Thoracic aorta (tissue), 2 donors: ENCODE measurements around the gene OR4K5. TPM values are rescaled to one million over a fixed set of nuclear protein-coding genes. Genes with fewer than 3 reads are reported as not detected.

Source experiments
- ATAC-seq: fragments of 150-250 bp; one replicate; pipeline ENCODE4 v1.8.0; 2017; ENCODE audit warnings: low read depth; ENCODE audit not compliant: insufficient number of reproducible peaks, low FRiP score
- DNase-seq: peaks from one replicate; pipeline ENCODE4 v3.0.0-alpha.2; 2020; ENCODE audit warnings: low spot score
- H3K27ac ChIP-seq, 2 donors: fragments of 200-600 bp; sonication (generic); 1 replicate in 1 of 2; 2 replicates in 1 of 2; pipeline ENCODE4 v1.5.1; 2016; ENCODE audit warnings: mild to moderate bottlenecking in 2 of 2, moderate library complexity in 2 of 2
- H3K27me3 ChIP-seq: fragments of 200-600 bp; sonication (generic); replicated peaks from 2 replicates; pipeline ENCODE4 v1.6.0; 2016; ENCODE audit warnings: mild to moderate bottlenecking; ENCODE audit not compliant: insufficient read depth
- H3K36me3 ChIP-seq: fragments of 200-600 bp; sonication (generic); one replicate; pipeline ENCODE4 v1.5.1; 2016
- H3K4me1 ChIP-seq, 2 donors: fragments of 200-600 bp; sonication (generic); 1 replicate in 1 of 2; 2 replicates in 1 of 2; pipeline versions ENCODE4 v1.5.1 to v1.6.0; 2016; ENCODE audit warnings: low read depth in 2 of 2, mild to moderate bottlenecking in 1 of 2; ENCODE audit not compliant: control insufficient read depth in 1 of 2
- H3K4me3 ChIP-seq: fragments of 200-600 bp; sonication (generic); 2 replicates; pipeline ENCODE4 v1.5.1; 2016; ENCODE audit warnings: mild to moderate bottlenecking
- H3K9me3 ChIP-seq: fragments of 200-600 bp; sonication (generic); 2 replicates; pipeline ENCODE4 v1.5.1; 2016
- total RNA-seq, 2 donors: library from RNA; depleted of rRNA; stranded (reverse); fragments of >200 nt; gene quantifications; one replicate each; pipeline versions ENCODE4 v1.1.0 to v1.2.3, GENCODE V29; 2016
- TF ChIP-seq, protein P1 (sequence below): fragments of 200-600 bp; sonication (generic); IDR thresholded peaks from one replicate; pipeline ENCODE4 v1.5.1; 2019; ENCODE audit warnings: antibody characterized with exemption

Gene OR4K5
- total RNA-seq, 2 donors from 2014 or later: not detected

DNA sequence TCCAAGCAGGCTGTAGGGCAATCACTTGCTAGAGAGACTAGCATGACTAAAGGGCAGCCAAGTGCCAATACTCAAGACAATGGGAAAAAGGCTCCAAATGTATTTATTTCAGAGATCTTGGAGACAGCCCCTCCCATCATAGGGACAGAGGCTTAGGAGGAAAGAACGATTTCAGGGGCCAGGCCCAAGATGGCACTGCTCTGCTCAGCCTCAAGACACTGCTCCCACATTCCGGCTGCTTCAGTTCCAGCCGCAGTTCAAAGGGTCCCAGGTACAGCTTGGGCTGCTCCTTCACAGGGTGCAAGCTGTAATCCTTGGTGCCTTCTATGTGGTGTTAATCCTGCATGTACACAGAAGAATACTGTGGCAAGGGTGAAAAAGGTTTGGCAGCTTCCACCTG, 19.4 kb upstream of the OR4K5 start:
- Histone ChIP-seq H3K4me3 (no peak overlapping the region), H3K36me3 (no peaks in the 10 kb centered on the region), H3K27ac (no peak overlapping the region), H3K27me3 (no peaks in the 10 kb centered on the region), H3K4me1 (no peaks in the 10 kb centered on the region), H3K9me3 (peaks cover 4% of the 10 kb centered on the region)
- DNase-seq (no peak), ATAC-seq (no peak)
- TF ChIP-seq, protein P1, sequence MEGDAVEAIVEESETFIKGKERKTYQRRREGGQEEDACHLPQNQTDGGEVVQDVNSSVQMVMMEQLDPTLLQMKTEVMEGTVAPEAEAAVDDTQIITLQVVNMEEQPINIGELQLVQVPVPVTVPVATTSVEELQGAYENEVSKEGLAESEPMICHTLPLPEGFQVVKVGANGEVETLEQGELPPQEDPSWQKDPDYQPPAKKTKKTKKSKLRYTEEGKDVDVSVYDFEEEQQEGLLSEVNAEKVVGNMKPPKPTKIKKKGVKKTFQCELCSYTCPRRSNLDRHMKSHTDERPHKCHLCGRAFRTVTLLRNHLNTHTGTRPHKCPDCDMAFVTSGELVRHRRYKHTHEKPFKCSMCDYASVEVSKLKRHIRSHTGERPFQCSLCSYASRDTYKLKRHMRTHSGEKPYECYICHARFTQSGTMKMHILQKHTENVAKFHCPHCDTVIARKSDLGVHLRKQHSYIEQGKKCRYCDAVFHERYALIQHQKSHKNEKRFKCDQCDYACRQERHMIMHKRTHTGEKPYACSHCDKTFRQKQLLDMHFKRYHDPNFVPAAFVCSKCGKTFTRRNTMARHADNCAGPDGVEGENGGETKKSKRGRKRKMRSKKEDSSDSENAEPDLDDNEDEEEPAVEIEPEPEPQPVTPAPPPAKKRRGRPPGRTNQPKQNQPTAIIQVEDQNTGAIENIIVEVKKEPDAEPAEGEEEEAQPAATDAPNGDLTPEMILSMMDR: no peak

DNA sequence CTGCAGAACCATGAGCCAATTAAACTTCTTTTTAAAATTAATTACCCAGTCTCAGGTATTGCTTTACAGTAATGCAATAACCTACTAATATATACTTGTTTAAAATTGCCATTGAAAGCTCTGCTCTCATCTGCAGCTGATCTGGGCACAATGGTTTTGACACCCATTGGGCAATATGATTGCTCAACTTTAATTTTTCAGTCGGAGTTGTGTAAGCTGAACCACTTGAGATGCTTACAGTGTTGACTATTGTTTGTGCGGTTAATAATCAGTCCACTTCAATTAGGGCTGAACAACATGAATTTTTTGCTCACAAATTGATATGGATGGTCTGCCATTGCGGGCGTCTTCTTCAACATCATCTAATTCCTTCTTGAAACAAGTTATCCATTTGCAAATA, 18.0 kb upstream of the OR4K5 start:
- Histone ChIP-seq H3K4me1 (no peaks in the 10 kb centered on the region), H3K4me3 (no peak overlapping the region), H3K27me3 (no peaks in the 10 kb centered on the region), H3K9me3 (no peaks in the 10 kb centered on the region), H3K27ac (no peak overlapping the region), H3K36me3 (no peaks in the 10 kb centered on the region)
- TF ChIP-seq, protein P1: no peak
- ATAC-seq (no peak), DNase-seq (no peak)

DNA sequence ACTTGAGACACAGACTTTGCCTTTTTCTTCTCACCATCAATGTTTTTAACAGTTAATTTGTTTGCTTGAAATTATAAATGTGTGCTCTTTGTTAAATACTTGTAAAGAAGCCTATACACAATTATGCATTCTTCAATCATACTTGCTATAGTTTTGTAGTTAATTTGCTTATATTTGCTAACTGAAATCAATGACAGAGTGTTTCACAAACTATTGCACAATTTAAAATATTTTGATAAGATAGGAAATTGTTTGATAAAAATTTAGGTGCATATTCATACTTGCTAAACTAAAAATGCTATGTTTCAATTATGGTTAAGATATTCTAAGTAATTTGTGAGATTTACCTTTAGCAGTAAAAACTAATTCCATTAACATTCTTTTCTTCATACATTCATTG, 13.7 kb upstream of the OR4K5 start:
- TF ChIP-seq, protein P1: no peak
- Histone ChIP-seq H3K4me1 (no peaks in the 10 kb centered on the region), H3K4me3 (no peak overlapping the region), H3K36me3 (no peaks in the 10 kb centered on the region), H3K27ac (no peak overlapping the region), H3K9me3 (no peaks in the 10 kb centered on the region), H3K27me3 (no peaks in the 10 kb centered on the region)
- ATAC-seq (no peak), DNase-seq (no peak)

DNA sequence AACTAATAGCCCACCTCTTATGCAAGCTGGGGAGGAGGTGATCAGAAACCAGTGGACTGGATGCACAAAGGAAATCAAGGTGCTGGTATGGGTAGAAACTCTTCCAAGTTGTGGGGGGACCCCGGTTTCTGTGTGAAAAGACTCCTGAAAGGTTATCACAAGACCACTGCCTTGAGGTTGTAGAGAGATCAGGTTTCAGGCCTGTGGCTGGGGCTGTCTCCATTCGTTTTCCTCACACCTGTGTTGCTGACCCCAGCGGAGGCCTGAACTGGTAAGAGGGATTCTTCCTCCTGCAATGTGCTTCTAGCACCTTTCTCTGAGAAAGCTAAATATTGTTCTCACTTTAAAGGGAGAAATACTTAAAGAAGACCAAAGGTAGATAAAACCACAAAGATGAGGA, 9.3 kb upstream of the OR4K5 start:
- Histone ChIP-seq H3K9me3 (no peaks in the 10 kb centered on the region), H3K36me3 (no peaks in the 10 kb centered on the region), H3K4me1 (no peaks in the 10 kb centered on the region), H3K27ac (no peak overlapping the region), H3K4me3 (no peak overlapping the region), H3K27me3 (no peaks in the 10 kb centered on the region)
- no peak for DNase-seq
- TF ChIP-seq, protein P1: no peak
- no peak for ATAC-seq

DNA sequence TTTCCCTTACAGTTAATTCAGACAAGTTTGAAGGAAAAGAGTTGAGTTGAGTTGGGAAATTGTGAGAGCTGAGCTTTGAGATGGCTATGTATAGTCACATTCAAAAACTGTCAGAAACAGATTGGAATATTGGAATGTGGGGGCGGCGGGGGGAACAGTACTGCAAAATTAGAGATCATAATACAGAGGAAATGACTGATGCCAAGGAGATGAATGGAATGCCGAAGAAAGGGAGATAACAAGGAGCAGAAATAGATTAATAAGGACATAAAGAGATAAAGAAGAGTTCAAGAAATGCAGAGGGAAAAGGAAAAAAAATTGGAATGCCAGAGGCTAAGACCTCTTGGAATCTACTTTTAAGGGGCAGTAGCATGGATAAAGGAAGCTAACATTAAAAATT, 3.2 kb upstream of the OR4K5 start:
- no peak overlapping the region for H3K27ac ChIP-seq
- TF ChIP-seq, protein P1: no peak
- ATAC-seq (no peak), DNase-seq (no peak)
- no peaks in the 10 kb centered on the region for H3K27me3 ChIP-seq
- no peaks in the 10 kb centered on the region for H3K36me3 ChIP-seq
- no peaks in the 10 kb centered on the region for H3K9me3 ChIP-seq
- H3K4me1 ChIP-seq: no peaks in the 10 kb centered on the region
- H3K4me3 ChIP-seq: no peak overlapping the region
